Measurements from ENCODE around the gene SURF6. TPM values are rescaled to one million over a fixed set of nuclear protein-coding genes. Genes with fewer than 3 reads are reported as not detected.

SURF6 gene
- total and polyA plus RNA-seq, 2 of the 8 experiments (the other 6 are each of a cell fraction or from before 2014, with no cell fraction given): 6.1 to 23.7 TPM

GRCh38 chr9:133367778-133368177 lies 31.8 kb upstream of the SURF6 start (continued):
- no peak for TF ChIP-seq CTCF (IDR thresholded peaks at IDR 0.05; ENCODE audit: control extremely low read depth in 1 of 3, insufficient read depth in 1 of 3, low read depth in 1 of 3, low read length in 3 of 3)
- TF ChIP-seq EGR1 (IDR thresholded peaks at IDR 0.05; ENCODE audit: borderline replicate concordance, low read depth, low read length): no peak
- no peak for TF ChIP-seq EZH2 (IDR thresholded peaks at IDR 0.05; ENCODE audit: low read depth, low read length, severe bottlenecking)
